GM10266 (cell line): ENCODE data around the gene HTRA3.

ENCODE experiments used
- DNase-seq: peaks from one replicate; pipeline ENCODE4 v3.0.0; 2012; ENCODE audit errors: extremely low spot score
- TF ChIP-seq, protein P1 (sequence below): IDR thresholded peaks from 2 replicates; pipeline ENCODE4 v1.5.1; 2012; ENCODE audit warnings: mild to moderate bottlenecking, low read depth; ENCODE audit not compliant: control insufficient read depth, insufficient read depth; ENCODE audit errors: missing control alignments

Gene HTRA3

DNA sequence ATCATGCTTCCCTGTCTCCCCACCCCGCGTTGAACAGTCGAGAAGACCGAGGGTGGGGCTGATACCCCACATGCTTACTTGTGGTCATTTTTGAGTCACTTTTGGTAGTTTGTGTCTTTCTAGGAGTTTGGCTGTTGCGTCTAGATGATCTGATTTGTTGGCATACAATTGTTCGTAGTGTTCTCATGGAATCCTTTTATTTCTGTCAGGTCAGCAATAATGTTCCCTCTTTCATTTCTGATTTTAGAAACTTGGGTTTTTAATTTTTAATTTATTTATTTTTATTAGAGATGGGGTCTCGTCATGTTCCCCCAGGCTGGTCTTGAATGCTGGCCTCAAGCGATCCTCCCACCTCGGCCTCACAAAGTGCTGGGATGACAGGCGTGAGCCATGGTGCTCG, 39.5 kb upstream of the HTRA3 start:
- no peak for DNase-seq
- TF ChIP-seq, protein P1, sequence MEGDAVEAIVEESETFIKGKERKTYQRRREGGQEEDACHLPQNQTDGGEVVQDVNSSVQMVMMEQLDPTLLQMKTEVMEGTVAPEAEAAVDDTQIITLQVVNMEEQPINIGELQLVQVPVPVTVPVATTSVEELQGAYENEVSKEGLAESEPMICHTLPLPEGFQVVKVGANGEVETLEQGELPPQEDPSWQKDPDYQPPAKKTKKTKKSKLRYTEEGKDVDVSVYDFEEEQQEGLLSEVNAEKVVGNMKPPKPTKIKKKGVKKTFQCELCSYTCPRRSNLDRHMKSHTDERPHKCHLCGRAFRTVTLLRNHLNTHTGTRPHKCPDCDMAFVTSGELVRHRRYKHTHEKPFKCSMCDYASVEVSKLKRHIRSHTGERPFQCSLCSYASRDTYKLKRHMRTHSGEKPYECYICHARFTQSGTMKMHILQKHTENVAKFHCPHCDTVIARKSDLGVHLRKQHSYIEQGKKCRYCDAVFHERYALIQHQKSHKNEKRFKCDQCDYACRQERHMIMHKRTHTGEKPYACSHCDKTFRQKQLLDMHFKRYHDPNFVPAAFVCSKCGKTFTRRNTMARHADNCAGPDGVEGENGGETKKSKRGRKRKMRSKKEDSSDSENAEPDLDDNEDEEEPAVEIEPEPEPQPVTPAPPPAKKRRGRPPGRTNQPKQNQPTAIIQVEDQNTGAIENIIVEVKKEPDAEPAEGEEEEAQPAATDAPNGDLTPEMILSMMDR = no peak

DNA sequence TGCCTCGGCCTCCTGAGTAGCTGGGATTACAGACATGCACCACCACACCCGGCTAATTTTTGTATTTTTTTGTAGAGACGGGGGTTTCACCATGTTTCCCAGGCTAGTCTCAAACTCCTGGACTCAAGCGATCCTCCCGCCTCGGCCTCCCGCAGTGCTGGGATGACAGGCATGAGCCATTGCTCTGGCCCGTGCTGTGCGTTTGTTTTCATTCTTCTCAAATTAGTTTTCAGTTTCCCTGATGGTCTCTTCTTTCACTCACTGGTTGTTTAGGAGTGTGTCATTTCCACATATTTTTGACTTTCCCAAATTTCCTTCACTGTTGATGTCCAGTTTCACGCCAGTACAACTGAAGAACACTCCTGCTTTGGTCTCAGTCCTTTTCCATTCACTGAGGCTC, 38.7 kb upstream of the HTRA3 start:
- TF ChIP-seq, protein P1 = no peak
- no peak for DNase-seq

DNA sequence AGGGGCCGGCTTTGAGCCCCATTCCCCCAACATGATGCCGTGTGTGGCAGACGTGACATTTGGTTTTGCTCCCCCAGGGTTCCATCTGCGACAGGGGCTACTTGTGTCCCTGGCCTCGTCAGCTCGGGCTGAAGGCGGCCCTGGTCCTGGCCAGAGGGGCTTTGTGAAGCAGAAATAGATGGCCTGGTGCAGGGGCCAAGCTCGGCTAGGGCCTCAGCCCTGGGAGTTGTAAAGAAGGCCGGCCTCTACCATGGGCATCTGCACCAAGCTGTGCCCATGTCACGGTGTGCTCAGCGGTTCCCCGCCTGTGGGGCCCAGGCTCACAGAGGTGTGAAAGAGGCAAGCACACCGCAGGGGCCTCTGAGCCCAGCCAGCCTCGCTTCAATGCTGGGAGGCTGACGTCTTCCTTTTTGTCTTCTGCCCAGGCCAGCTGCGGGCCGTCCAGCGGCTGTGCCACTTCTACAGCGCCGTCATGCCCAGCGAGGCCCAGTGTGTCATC, 38.0 kb upstream of the HTRA3 start:
- no peak for DNase-seq

DNA sequence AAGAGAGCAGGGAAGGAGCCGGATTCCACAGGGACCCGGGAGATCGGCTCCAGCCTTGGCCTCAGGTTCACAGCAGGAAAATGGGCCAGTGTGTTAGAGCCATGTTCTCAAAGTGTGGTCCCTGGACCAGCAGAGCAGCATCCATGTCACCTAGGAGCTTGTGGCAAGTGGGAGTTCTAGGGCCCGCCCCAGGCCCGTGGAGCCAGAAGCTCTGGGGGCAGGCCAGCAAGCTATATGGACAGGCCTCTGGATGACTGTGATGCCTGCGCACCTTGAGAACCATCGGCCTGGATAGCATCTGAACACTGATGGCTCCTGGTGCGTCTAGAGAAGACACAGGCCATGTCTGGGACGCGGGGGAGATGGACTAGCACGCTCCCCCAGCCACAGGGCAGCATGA, 36.8 kb upstream of the HTRA3 start:
- DNase-seq = no peak
- TF ChIP-seq, protein P1 = no peak

More for the DNA sequence above, 38.0 kb upstream of the HTRA3 start:
- TF ChIP-seq, protein P1 = no peak

DNA sequence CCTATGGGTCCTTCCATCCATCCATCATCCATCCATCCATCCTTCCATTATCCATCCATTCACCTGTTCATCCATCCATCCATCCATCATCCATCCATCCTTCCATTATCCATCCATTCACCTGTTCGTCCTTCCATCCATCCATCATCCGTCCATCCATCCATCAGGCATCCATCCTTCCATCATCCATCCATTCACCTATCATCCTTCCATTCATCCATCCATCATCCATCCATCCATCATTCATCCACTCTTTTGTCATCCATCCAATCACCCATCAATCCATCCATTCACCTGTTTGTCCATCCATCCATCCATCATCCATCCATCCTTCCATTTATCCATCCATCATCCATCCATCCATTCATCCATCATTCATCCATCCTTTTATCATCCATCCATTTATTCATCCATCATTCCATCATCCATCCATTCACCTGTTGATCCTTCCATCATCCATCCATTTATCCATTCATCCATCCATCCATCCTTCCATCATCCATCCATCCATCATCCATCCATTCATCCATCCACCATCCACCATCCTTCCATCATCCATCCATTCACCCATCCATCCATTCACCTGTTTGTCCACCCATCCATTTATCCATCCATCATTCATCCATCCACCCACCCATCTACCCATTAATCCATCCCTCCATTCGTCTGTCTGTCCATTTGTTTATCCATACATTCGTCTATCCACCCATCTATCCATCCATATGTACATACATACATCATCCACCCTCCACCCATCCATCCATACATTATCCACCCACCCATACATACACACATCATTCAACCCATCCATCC, 35.7 kb upstream of the HTRA3 start:
- no peak for DNase-seq
- TF ChIP-seq, protein P1 = no peak

DNA sequence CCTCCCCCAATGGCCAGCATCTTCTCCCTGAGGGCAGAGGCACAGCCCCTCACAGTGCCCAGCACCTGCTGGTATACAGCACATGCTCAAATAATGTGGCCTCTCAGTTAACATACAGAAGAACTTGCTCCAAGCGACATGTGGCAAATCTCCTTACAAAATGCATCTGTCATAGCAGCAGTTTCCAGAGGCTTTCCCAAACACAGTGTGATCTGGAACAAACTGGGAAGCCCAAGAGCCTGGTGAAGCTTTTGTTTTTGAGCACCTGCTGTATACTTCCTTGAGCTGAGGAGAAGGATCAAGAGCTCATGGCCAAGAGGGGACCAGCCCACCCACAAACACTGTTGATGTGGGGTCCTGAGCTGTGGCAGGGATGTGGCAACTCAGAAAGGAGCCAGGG, 34.8 kb upstream of the HTRA3 start:
- no peak for DNase-seq
- TF ChIP-seq, protein P1 = no peak

DNA sequence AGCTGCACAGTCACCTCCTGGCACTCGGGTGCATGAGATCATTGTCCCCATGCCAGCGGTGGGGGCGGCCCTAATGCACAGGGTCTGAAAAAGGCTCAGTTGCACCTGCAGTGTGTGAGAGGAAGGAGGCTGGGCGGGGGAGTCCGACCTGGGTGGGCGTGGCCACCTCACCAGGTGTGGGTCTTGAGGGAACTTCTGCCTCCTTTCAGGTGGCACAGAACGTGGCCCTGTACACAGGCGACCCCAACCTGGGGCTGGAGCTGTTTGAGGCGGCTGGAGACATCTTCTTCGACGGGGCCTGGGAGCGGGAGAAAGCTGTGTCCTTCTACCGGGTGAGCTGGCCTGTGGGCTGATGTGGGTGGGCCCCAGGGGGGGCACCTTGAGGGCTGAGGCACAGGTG, 34.3 kb upstream of the HTRA3 start:
- DNase-seq = no peak
- TF ChIP-seq, protein P1 = no peak
